GM18520 (cell line): ENCODE results near the gene WDR37.
A peak's percentile ranks its signal among the peaks of the same experiment; 100 is the strongest.
"Not testable (repeated sequence)": the region's sequence is repeated elsewhere in the genome, so short reads cannot be mapped to it uniquely, and the experiment has no call there.

Experiments used
- ATAC-seq: cut with Tn5 transposase; IDR thresholded peaks from one replicate; pipeline ENCODE4 v1.9.1; 2021; ENCODE audit not compliant: unreplicated experiment

WDR37 gene

GRCh38 chr10:1056326-1057105 is at the start of gene WDR37:
WDR37 (plus strand) TSS chr10:1056385; CDS start chr10:1072156, 15,771 bp downstream.
- ATAC-seq: peak; percentile 88

GRCh38 chr10:1006573-1006972 is 49.6 kb upstream of the WDR37 start:
- ATAC-seq: no peak

GRCh38 chr10:1007583-1007982 is 48.6 kb upstream of the WDR37 start:
- ATAC-seq: no peak

- no peak for ATAC-seq
Measured at GRCh38 chr10:1009071-1009494, 47.1 kb upstream of the WDR37 start.

GRCh38 chr10:1009947-1010346 is 46.2 kb upstream of the WDR37 start:
- ATAC-seq: not testable (repeated sequence)

GRCh38 chr10:1010703-1011102 is 45.5 kb upstream of the WDR37 start:
- ATAC-seq: no peak

GRCh38 chr10:1011696-1012095 is 44.5 kb upstream of the WDR37 start:
- no peak for ATAC-seq

GRCh38 chr10:1015688-1016087 is 40.5 kb upstream of the WDR37 start:
- no peak for ATAC-seq

- no peak for ATAC-seq
Measured at GRCh38 chr10:1019362-1019761, 36.8 kb upstream of the WDR37 start.

GRCh38 chr10:1020460-1020859 is 35.7 kb upstream of the WDR37 start:
- no peak for ATAC-seq

- no peak for ATAC-seq
Measured at GRCh38 chr10:1020958-1021357, 35.2 kb upstream of the WDR37 start.

- no peak for ATAC-seq
Measured at GRCh38 chr10:1022413-1022812, 33.8 kb upstream of the WDR37 start.

- ATAC-seq: no peak
Measured at GRCh38 chr10:1024103-1024502, 32.1 kb upstream of the WDR37 start.

- ATAC-seq: no peak
Measured at GRCh38 chr10:1025683-1026082, 30.5 kb upstream of the WDR37 start, which contains the start of gene IDI2. IDI2 (minus strand) TSS chr10:1025859; CDS start chr10:1024723, 1,136 bp downstream.

GRCh38 chr10:1026578-1026977 is 29.6 kb upstream of the WDR37 start:
- no peak for ATAC-seq

- no peak for ATAC-seq
Measured at GRCh38 chr10:1029838-1030237, 26.3 kb upstream of the WDR37 start.

GRCh38 chr10:1033601-1034000 is 22.6 kb upstream of the WDR37 start:
- ATAC-seq: no peak

- ATAC-seq: no peak
Measured at GRCh38 chr10:1034758-1035157, 21.4 kb upstream of the WDR37 start.

- no peak for ATAC-seq
Measured at GRCh38 chr10:1035201-1035600, 21.0 kb upstream of the WDR37 start.

GRCh38 chr10:1036341-1036791 is 19.8 kb upstream of the WDR37 start:
- ATAC-seq: no peak

- ATAC-seq: no peak
Measured at GRCh38 chr10:1037098-1037497, 19.1 kb upstream of the WDR37 start.

GRCh38 chr10:1038769-1039168 is 17.4 kb upstream of the WDR37 start:
- ATAC-seq: not testable (repeated sequence)

- no peak for ATAC-seq
Measured at GRCh38 chr10:1040133-1040532, 16.1 kb upstream of the WDR37 start.
